ENCODE measurements around the gene CCDC83. TPM values are rescaled to one million over a fixed set of nuclear protein-coding genes. Genes with fewer than 3 reads are reported as not detected.

CCDC83 gene
- total RNA-seq, 1 donor from 2014 or later, result not detected

DNA sequence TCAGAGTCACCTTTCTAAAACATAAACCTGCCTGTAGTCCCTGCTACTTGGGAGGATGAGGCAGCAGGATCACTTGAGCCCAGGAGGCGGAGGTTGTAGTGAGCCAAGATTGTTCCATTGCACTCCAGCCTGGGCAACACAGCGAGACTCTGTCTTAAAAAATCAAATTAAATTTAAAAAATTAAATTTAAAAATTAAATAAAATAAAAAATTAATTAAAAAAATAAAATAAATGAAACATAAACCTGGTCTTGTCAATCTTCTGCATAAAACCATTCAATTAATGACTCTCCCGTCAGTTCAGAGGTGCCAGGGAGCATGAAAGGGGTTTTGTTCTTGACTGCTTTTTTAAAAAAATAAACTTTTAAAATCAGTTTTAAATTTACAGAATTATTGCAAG, 48.6 kb downstream of the CCDC83 start:
- H3K9me3 Mint-ChIP-seq (ENCODE audit: unreplicated experiment), result peaks cover 2% of the 10 kb centered on the region
- H3K4me3 Mint-ChIP-seq (ENCODE audit: unreplicated experiment), result no peak overlapping the region
- no peaks in the 10 kb centered on the region for H3K27me3 Mint-ChIP-seq (ENCODE audit: unreplicated experiment)
- no peak for TF ChIP-seq CTCF (IDR thresholded peaks at IDR 0.05; ENCODE audit: partially characterized antibody, unreplicated experiment)
- DNase-seq, result no peak
- no peak overlapping the region for H3K27ac Mint-ChIP-seq (ENCODE audit: unreplicated experiment)
- no peaks in the 10 kb centered on the region for H3K4me1 Mint-ChIP-seq (ENCODE audit: low read depth, unreplicated experiment)
- no peaks in the 10 kb centered on the region for H3K36me3 Mint-ChIP-seq (ENCODE audit: unreplicated experiment)

DNA sequence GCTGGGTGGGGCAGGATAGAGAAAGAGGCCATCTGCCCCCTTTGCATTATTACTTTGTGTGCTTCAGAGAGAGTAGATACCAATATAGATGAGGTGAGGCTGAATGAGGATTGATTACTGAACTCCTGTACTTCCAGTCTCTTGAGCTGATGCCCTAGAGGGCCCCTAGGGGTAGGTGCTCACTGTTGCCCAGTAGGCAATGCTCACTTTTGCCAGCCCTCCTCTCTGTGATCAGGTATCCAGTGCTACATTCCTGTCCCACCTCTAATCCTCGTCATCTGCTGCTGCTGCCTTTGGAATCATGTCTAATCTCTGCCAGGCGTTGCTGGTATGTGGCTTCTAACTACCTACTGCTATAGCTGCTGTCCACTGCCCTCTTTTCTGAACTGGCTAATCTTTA, 57.2 kb downstream of the CCDC83 start:
- TF ChIP-seq CTCF (IDR thresholded peaks at IDR 0.05; ENCODE audit: partially characterized antibody, unreplicated experiment), result no peak
- no peak for DNase-seq

DNA sequence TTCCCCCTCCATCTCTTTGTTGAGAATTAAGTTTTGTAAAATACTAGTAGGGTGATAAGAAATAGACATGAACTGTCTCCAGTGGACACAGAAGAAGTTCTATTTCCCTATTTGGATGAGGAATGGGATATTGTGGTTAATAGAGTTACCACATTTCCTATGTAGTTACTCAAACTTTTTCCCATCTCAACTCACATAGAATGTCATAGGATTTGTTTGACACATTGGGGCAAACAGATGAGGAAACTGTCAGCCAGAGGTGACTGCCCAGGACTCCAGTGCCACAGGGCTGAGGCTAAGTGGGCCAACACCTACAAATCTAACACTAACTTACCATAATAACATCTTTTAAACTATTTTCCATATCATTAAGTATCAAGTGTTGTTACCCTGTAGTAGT, 58.3 kb downstream of the CCDC83 start:
- Mint-ChIP-seq H3K27me3 (ENCODE audit: unreplicated experiment) (no peaks in the 10 kb centered on the region), H3K9me3 (ENCODE audit: unreplicated experiment) (no peaks in the 10 kb centered on the region), H3K4me3 (ENCODE audit: unreplicated experiment) (no peak overlapping the region), H3K36me3 (ENCODE audit: unreplicated experiment) (no peaks in the 10 kb centered on the region), H3K27ac (ENCODE audit: unreplicated experiment) (no peak overlapping the region), H3K4me1 (ENCODE audit: low read depth, unreplicated experiment) (no peaks in the 10 kb centered on the region)
- no peak for DNase-seq
- no peak for TF ChIP-seq CTCF (IDR thresholded peaks at IDR 0.05; ENCODE audit: partially characterized antibody, unreplicated experiment)

More for the DNA sequence above, 57.2 kb downstream of the CCDC83 start:
- Mint-ChIP-seq H3K4me3 (ENCODE audit: unreplicated experiment) (no peak overlapping the region), H3K4me1 (ENCODE audit: low read depth, unreplicated experiment) (no peaks in the 10 kb centered on the region), H3K9me3 (ENCODE audit: unreplicated experiment) (peaks cover 2% of the 10 kb centered on the region), H3K27me3 (ENCODE audit: unreplicated experiment) (no peaks in the 10 kb centered on the region), H3K36me3 (ENCODE audit: unreplicated experiment) (no peaks in the 10 kb centered on the region), H3K27ac (ENCODE audit: unreplicated experiment) (no peak overlapping the region)

- no peaks in the 10 kb centered on the region for H3K27me3 Mint-ChIP-seq (ENCODE audit: unreplicated experiment)
- no peak for TF ChIP-seq CTCF (IDR thresholded peaks at IDR 0.05; ENCODE audit: partially characterized antibody, unreplicated experiment)
- no peaks in the 10 kb centered on the region for H3K36me3 Mint-ChIP-seq (ENCODE audit: unreplicated experiment)
- no peaks in the 10 kb centered on the region for H3K4me1 Mint-ChIP-seq (ENCODE audit: low read depth, unreplicated experiment)
- no peaks in the 10 kb centered on the region for H3K9me3 Mint-ChIP-seq (ENCODE audit: unreplicated experiment)
- no peak for DNase-seq
- no peak overlapping the region for H3K4me3 Mint-ChIP-seq (ENCODE audit: unreplicated experiment)
- H3K27ac Mint-ChIP-seq (ENCODE audit: unreplicated experiment), result no peak overlapping the region
Observed at GRCh38 chr11:85914425-85914824, 59.2 kb downstream of the CCDC83 start.

DNA sequence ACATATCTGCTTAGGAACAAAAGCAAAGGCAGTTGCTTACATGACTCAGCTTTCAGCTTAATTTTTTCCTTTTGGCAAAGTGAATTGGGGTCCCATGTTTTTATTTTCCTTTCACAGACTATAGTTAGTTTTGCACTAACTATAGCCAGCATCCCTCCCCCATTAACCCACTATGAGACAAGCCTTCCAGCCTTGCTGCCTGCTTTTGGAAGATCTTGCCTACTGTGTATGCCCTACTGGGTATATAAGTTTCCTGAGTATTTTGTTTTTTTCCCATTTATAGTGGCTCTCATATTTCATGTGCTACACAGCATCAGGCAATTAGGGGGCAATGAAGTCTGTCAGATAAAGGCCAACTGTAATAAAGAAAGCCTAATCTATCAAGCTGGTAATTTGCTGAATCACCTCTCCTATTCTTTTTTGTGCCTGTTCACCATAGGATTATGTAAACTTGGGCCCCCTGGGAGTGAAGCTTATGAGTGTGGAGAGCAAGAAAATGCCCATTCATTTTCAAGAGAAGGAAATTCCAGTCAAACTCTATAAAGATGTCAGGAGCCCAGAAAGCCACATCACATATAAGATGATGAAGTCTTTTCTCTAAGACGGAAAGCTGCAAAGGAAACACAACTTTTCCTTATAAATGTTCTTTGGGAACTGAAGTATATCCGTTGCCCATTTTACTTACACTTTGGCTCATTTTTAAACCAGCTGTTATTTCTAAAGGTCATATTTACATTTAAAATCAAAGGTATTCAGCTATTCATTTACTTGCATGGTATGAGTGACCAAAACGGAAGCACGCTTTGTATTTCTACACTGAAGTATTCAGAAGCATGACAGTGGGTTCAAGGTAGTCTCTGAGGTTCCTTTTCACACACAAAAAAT, 64.0 kb downstream of the CCDC83 start:
- no peaks in the 10 kb centered on the region for H3K4me1 Mint-ChIP-seq (ENCODE audit: low read depth, unreplicated experiment)
- H3K9me3 Mint-ChIP-seq (ENCODE audit: unreplicated experiment), result peaks cover 3% of the 10 kb centered on the region
- no peak for DNase-seq
- no peaks in the 10 kb centered on the region for H3K27me3 Mint-ChIP-seq (ENCODE audit: unreplicated experiment)
- TF ChIP-seq CTCF (IDR thresholded peaks at IDR 0.05; ENCODE audit: partially characterized antibody, unreplicated experiment), result no peak
- H3K4me3 Mint-ChIP-seq (ENCODE audit: unreplicated experiment), result no peak overlapping the region
- H3K36me3 Mint-ChIP-seq (ENCODE audit: unreplicated experiment), result no peaks in the 10 kb centered on the region
- H3K27ac Mint-ChIP-seq (ENCODE audit: unreplicated experiment), result no peak overlapping the region
